ENCODE results near the gene TSPAN18.

The TSPAN18 gene

GRCh38 chr11:44804449-44805437 is 78.0 kb downstream of the TSPAN18 start:
- DNase-seq, result no peak

- DNase-seq, result no peak
Measured at GRCh38 chr11:44805596-44805995, 78.8 kb downstream of the TSPAN18 start.

GRCh38 chr11:44808053-44808753 is 81.4 kb downstream of the TSPAN18 start:
- no peak for DNase-seq

- no peak for DNase-seq
Measured at GRCh38 chr11:44809283-44809682, 82.5 kb downstream of the TSPAN18 start.

- DNase-seq, result no peak
Measured at GRCh38 chr11:44811841-44812448, 85.2 kb downstream of the TSPAN18 start.

GRCh38 chr11:44812971-44813370 is 86.2 kb downstream of the TSPAN18 start:
- DNase-seq, result no peak

- no peak for DNase-seq
Measured at GRCh38 chr11:44813401-44813800, 86.6 kb downstream of the TSPAN18 start.

GRCh38 chr11:44814881-44815592 is 88.3 kb downstream of the TSPAN18 start:
- DNase-seq, result no peak

GRCh38 chr11:44815917-44816456 is 89.2 kb downstream of the TSPAN18 start:
- no peak for DNase-seq

GRCh38 chr11:44816761-44817160 is 90.0 kb downstream of the TSPAN18 start:
- no peak for DNase-seq

GRCh38 chr11:44817207-44817949 is 90.6 kb downstream of the TSPAN18 start:
- no peak for DNase-seq

- DNase-seq, result no peak
Measured at GRCh38 chr11:44818110-44818509, 91.3 kb downstream of the TSPAN18 start.

- no peak for DNase-seq
Measured at GRCh38 chr11:44819346-44819745, 92.6 kb downstream of the TSPAN18 start.

- no peak for DNase-seq
Measured at GRCh38 chr11:44822369-44822768, 95.6 kb downstream of the TSPAN18 start.

- no peak for DNase-seq
Measured at GRCh38 chr11:44823006-44823405, 96.2 kb downstream of the TSPAN18 start.

- DNase-seq, result no peak
Measured at GRCh38 chr11:44823868-44824267, 97.1 kb downstream of the TSPAN18 start.

- no peak for DNase-seq
Measured at GRCh38 chr11:44824300-44824704, 97.5 kb downstream of the TSPAN18 start.

- no peak for DNase-seq
Measured at GRCh38 chr11:44825058-44825785, 98.5 kb downstream of the TSPAN18 start.

GRCh38 chr11:44826922-44827643 is 100.3 kb downstream of the TSPAN18 start:
- no peak for DNase-seq

GRCh38 chr11:44828296-44828695 is 101.5 kb downstream of the TSPAN18 start:
- DNase-seq, result no peak
